ENCODE measurements around the gene GNG13.
"Not testable (repeated sequence)": the region's sequence is repeated elsewhere in the genome, so short reads cannot be mapped to it uniquely, and the experiment has no call there.

The GNG13 gene

DNA sequence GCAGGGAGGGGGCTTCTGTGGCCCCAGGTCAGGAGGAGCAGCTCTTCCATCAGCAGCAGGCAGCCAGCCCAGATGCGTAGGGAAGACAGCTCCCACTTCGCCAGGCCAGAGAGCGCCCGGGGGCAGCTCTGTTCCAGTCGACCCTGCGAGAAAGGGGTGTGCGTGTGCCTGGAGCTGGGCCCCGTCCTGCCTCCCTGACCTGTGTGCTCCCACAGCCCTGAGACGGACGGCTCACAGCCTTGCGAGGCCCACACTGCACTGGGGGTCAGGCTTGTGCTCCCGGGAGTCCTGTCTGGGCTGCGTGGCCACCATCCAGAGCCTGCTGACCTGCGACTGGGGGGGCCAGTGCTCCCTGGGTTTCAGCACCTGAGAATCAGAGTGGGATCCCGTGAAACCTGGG, 40.5 kb downstream of the GNG13 start:
- DNase-seq, result no peak

DNA sequence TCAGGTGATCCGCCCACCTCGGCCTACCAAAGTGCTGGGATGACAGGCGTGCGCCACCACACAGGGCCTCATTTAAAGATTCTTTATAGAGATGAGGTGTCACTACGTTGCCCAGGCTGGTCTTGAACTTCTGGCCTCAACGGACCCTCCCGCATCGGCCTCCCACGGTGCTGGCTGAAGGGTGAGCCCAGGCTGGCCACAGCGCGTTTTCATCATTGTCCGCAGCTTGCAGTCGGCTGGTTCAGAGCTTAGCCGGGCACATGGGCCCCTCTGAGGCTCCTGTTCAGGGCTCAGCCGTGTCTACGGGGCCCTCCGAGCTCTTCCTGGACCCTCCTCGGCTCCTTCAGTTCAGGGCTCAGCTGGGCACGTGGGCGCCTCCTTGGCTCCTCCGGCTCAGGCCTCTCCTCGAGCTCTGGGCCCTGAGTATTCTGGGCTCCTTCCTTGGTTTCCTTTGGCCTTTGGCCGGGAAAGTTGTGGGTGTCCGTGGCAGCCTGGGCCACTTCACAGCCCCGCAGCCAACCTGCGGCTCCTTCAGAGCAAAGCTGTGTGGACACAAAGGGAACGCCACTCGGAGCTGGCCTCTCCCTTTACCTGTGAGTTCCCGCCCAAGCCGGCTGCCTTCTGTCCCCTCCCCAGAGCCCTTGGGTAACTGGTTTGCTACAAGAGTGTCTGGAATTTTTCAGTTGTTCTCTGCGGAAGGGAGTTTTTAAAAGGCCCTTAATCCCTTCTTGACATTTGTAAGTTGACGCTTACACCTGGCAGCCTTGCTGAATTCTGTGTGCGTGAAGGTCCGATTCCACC, 41.2 kb downstream of the GNG13 start:
- DNase-seq, result no peak

GRCh38 chr16:756428-756827, 44.1 kb downstream of the GNG13 start:
- no peak for DNase-seq

DNA sequence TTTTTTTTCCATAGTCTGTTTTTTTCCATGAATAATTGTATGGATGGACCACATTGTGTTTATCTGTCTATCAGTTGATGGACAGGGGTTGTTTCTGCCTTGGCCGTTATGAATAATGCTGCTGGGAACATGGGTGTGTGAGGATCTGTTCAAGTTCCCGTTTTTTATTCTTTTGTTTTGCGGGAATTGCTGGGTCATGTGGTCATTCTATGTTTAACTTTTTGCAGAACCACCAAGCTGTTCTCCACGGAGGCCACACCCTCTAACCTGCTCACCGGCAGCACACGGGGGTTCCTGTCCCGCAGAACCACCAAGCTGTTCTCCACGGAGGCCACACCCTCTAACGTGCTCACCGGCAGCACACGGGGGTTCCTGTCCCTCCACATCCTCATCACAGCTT, 45.9 kb downstream of the GNG13 start:
- DNase-seq, result no peak

DNA sequence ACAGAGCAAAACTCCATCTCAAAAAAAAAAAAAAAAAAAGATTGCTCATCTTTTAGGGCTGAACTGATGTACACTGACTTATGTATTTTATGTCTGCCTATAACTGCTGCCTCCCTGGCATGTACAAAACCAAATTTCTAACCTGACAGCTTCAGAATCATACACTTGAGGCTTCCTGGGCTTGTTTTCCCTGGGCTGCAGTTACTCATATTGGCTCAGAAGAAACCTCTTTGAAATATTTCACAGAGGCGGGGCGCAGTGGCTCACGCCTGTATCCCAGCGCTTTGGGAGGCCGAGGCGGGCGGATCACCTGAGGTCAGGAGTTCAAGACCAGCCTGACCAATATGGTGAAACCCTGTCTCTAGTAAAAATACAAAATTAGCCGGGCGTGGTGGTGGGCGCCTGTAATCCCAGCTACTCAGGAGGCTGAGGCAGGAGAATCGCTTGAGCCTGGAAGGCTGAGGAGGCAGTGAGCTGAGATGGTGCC, 46.4 kb downstream of the GNG13 start:
- DNase-seq, result not testable (repeated sequence)

GRCh38 chr16:752007-752312, 48.6 kb downstream of the GNG13 start:
- DNase-seq, result no peak

- DNase-seq, result no peak
These were observed 49.2 kb downstream of the GNG13 start for GRCh38 chr16:751152-752006.

GRCh38 chr16:750485-750884, 50.0 kb downstream of the GNG13 start:
- no peak for DNase-seq

GRCh38 chr16:749010-749409, 51.5 kb downstream of the GNG13 start:
- no peak for DNase-seq

All from NCI-H510A (cell line).